ENCODE results near the gene TFCP2. TPM values are rescaled to one million over a fixed set of nuclear protein-coding genes. Genes with fewer than 3 reads are reported as not detected.

The TFCP2 gene
- total RNA-seq, 2 donors from 2014 or later, result 16.1 to 23.1 TPM

DNA sequence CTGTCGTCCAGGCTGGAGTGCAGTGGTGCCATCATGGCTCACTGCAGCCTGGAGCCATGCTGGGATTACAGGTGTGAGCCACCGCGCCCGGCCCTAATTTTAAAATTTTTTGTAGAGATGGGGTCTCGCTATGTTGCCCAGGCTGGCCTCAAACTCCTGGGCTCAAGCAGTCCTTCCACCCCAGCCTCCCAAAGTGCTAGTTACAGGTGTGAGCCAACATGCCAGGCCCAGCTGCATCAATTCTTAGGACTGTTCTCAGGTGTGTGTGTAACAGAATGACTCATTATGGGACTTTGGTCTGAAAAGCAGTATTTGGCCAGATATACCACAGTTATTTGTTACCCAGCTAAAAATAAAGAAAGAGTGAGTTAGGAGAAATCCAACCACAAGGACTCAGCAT lies 107.4 kb downstream of the TFCP2 start:
- no peak for DNase-seq (ENCODE audit: low spot score)
- intact Hi-C loops (cut with DNase I), result no loop called here

DNA sequence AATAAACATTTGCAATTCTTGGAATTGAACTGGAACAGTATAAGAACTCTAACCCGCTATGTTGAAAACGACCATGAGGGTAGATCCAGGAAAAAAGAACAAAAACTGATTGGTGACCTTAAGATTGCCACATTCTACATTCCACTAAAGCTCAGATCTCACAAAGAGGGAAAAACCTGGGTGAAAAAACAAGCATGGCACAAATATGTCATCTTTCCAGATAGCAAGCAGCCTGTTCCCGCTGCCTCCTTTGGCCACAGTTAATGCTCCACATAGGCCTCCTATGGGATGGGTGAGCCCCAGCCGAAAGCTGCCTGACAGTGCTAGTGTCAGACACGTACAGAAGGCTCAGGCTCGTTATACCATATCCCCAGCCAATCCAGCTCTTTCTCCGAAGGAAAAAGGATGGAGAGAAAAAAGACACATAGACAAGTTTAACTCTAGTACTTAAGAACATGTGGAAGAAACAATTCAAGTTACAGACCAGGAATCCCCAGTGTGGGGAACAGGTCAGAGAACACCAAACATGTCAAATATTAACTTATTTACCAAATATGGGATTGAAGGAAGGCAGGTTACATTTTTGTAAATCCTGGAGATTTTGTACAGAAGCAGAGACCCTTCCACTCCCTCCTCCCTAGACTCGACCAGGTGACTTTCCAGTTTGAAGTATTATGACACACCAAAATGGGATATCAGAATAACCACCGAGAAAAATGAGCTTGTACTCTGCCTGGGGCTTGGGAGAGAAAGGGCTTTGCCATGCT lies 110.1 kb downstream of the TFCP2 start:
- intact Hi-C loops (cut with DNase I), result no loop called here
- no peak for DNase-seq (ENCODE audit: low spot score)

DNA sequence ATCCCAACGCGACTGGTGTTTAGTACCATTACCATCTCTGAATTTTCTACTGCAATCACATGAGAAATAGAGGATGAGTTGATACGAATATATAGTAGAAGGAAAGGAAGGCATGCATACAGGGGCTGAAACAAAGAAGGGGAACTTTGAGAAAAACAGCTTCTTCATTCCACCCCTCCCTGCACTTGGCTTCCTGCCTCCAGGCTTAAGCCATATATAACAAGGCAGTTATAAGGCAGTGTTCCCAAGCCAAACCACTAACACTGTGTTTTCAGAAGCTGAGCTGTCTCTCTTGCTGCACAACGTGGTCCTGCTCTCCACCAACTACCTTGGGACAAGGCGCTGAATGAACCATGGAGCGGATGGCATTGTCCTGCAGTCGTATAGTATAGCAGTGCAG lies 113.8 kb downstream of the TFCP2 start:
- DNase-seq (ENCODE audit: low spot score), result no peak
- intact Hi-C loops (cut with DNase I), result loop anchor here in 1 of 2 donors (2.0 to 5.0 kb wide), 2 partner anchors 42 to 1223 kb away; no protein-coding TSS in a partner anchor

DNA sequence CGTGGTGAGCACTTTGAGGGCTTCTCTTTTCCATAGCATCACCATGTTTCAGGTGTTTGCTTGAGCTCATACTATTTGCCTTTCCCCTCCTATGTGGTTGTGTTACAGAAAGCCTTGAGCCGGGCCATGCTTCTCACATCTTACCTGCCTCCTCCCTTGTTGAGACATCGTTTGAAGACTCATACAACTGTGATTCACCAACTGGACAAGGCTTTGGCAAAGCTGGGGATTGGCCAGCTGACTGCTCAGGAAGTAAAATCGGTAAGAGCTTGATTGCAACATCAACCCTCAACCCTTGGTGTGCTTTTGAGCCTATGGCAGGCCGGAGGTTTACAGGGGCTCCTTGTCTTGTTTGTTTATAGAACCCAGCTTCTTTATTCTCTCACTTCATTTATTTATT lies 116.7 kb downstream of the TFCP2 start:
- intact Hi-C loops (cut with DNase I), result loop anchor here in 1 of 2 donors (5.0 kb wide), 1 partner anchor 1226 kb away; no protein-coding TSS in a partner anchor

DNA sequence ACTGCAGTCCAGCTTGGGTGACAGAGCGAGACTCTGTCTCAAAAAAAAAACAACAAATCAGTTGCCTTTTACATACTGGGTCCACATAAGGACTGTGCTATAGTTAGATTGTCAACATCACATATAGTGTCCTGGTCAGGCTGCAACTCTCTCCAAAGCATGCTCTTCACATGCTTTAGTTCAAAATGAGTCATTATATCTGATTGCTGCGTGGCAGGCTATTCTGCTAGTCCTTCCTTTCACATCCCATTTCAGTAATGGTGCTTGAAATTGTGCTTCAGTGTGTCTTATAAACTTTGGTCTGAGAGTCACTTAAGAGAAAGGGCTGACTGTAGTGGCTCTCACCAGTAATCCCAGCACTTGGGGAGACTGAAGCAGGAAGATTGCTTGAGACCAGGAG lies 117.9 kb downstream of the TFCP2 start:
- intact Hi-C loops (cut with DNase I), result loop anchor here in 1 of 2 donors (5.0 kb wide), 1 partner anchor 1227 kb away; no protein-coding TSS in a partner anchor
- DNase-seq (ENCODE audit: low spot score), result no peak

More for the DNA sequence above, 116.7 kb downstream of the TFCP2 start:
- DNase-seq (ENCODE audit: low spot score), result no peak

DNA sequence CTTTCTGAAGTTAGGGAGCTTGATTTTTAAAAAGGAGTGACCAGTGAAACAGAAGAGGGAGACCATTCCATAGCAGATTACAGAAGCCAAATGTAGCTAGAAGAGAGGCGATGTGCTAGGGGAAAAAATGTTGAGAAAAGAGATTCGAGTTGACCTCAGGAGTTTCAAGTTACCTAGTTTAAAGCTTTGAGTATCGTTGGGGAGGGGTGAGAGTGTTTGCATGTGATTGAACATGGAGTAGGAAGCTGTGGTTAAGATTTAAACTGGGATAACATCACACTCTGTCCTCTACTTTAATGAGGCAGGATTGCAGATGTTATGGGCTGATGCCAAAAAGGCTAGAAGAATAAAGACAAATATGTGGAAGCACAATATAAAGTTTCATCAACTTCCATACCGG lies 121.1 kb downstream of the TFCP2 start:
- DNase-seq (ENCODE audit: low spot score), result no peak
- intact Hi-C loops (cut with DNase I), result no loop called here

DNA sequence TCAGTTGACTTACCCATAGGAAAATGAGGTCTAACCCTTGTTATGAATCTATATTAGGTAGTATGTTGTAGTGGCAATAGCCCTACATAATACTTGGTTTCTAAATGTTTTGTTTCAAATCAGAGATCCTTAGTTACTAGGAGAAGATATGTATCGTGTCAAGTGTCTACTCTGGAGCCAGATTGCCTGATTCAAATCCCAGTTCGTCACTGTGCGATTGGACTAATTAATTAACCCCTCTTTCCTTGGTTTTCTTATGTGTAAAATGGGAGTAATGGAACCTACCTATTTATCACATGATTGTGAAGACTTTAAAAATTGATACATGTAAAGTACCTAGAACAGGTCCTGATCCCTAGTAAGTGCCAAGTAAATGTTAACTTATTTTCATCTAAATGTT lies 123.4 kb downstream of the TFCP2 start:
- intact Hi-C loops (cut with DNase I), result no loop called here
- no peak for DNase-seq (ENCODE audit: low spot score)

DNA sequence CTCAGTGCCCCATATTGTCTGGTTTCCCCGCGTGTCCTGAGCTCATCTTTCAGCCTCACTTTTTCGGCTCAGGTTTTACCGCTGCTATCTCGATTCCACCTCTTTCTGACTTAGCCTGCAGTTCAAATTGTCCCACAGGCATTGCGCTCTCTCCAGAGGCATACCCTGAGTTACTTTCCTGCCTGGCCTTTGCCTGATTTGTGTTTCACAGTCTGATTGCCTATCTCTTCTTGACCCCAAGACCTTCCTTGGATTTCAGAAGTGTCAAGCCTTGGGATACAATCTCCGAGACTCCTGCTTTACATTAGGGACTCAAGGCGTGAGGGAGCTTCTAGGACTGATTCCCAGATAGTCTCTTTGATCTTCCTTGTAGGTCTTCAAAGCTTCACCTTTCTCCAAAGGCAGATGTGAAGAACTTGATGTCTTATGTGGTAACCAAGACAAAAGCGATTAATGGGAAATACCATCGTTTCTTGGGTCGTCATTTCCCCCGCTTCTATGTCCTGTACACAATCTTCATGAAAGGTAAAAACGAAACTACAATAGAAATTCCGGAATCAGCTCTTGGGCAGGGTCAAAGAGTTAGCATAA lies 124.2 kb downstream of the TFCP2 start:
- intact Hi-C loops (cut with DNase I), result no loop called here
- DNase-seq (ENCODE audit: low spot score), result no peak

DNA sequence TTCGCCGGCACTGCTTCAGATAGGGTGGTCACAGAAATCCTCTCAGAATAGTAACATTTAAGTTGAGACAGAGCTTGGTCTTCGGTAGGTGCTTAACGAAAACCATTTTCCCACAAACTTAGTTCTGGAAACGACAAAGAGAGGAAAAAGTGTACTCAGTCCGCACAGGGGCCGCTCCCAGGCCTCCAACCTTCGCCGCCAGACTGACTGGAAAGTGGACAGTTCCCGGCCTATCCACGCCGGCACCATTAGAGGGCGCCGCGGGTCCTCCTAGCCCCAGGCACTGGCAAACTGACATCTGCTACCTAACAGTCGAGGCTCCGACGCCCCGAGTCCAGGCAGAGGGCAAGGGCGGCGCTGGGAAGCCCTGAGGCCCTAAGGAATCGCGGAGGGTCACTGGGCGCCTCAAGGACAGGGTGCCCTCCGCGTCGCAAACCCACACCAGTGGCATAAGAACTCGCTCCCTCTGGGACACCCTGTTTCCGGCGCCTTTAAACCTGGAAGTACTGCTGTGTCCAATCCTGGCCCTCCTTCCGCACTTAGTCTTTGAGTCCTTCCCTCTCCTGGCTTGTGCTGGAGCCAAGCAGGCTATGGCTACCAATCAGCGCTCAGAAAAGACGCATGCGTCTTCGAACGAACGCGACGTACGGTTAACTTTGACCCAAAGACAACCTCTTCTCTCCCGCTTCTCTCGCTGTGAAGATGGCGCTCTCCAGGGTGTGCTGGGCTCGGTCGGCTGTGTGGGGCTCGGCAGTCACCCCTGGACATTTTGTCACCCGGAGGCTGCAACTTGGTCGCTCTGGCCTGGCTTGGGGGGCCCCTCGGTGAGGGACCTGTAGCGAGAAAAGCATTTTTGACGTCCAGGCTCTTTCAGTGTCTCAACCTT lies 125.0 kb downstream of the TFCP2 start, which contains the start of gene LETMD1:
TSS of gene LETMD1 (plus strand) at position 673 of the 886 bp plus-strand sequence. CDS start at position 703, 30 bp downstream.
- DNase-seq (ENCODE audit: low spot score), result peak; percentile 96
- intact Hi-C loops (cut with DNase I), result no loop called here

Other genes starting within 250 kb of the TFCP2 start
- gene HIGD1C, start 220.6 kb downstream of the TFCP2 start, total RNA-seq, result not detected
- gene SLC11A2, start 146.8 kb downstream of the TFCP2 start, total RNA-seq, result 10 to 100 TPM; 55.1 to 58.7 TPM
- gene LETMD1, start 124.8 kb downstream of the TFCP2 start, total RNA-seq, result 10 to 100 TPM; 21.3 to 32.1 TPM
- 10 to 100 TPM; 23.6 to 29.4 TPM for gene CSRNP2, start 89.5 kb downstream of the TFCP2 start, total RNA-seq
- gene POU6F1, start 44.9 kb upstream of the TFCP2 start, total RNA-seq, result 10 to 100 TPM; 18.1 to 19.4 TPM
- 100 to 1,000 TPM; 156 to 169 TPM for gene DAZAP2, start 65.7 kb upstream of the TFCP2 start, total RNA-seq
- 1 to 10 TPM; 6.5 to 9.3 TPM for gene SMAGP, start 97.3 kb upstream of the TFCP2 start, total RNA-seq
- gene BIN2, start 151.0 kb upstream of the TFCP2 start, total RNA-seq, result 1 to 10 TPM; 5.6 to 8.8 TPM
- not detected for gene CELA1, start 173.5 kb upstream of the TFCP2 start, total RNA-seq
- 1 to 10 TPM; 8.0 to 9.7 TPM for gene GALNT6, start 218.3 kb upstream of the TFCP2 start, total RNA-seq